Duodenal mucosa (tissue), 2 donors: ENCODE results near the gene NCOA7.

ENCODE experiments used
- H3K27ac ChIP-seq: one replicate; pipeline ENCODE4 v1.7.0; 2013; ENCODE audit warnings: low read depth, low read length
- H3K27me3 ChIP-seq, 2 donors: one replicate each; pipeline ENCODE4 v1.7.0; 2013; ENCODE audit warnings: low read length in 2 of 2, control low read depth in 1 of 2; ENCODE audit not compliant: insufficient read depth in 2 of 2, control insufficient read depth in 1 of 2
- H3K36me3 ChIP-seq, 2 donors: one replicate each; pipeline ENCODE4 v1.7.0; 2013; ENCODE audit warnings: low read length in 2 of 2, control low read depth in 1 of 2; ENCODE audit not compliant: insufficient read depth in 2 of 2, control insufficient read depth in 1 of 2
- H3K4me1 ChIP-seq, 2 donors: one replicate each; pipeline ENCODE4 v1.7.0; 2013; ENCODE audit warnings: low read length in 2 of 2, control low read depth in 1 of 2; ENCODE audit not compliant: insufficient read depth in 2 of 2, control insufficient read depth in 1 of 2
- H3K4me3 ChIP-seq, 2 donors: one replicate each; pipeline ENCODE4 v1.7.0; 2013; ENCODE audit warnings: low read length in 2 of 2, low read depth in 1 of 2
- H3K9ac ChIP-seq, 2 donors: one replicate each; pipeline ENCODE4 v1.7.0; 2013; ENCODE audit warnings: low read length in 2 of 2, low read depth in 1 of 2
- H3K9me3 ChIP-seq, 2 donors: one replicate each; pipeline ENCODE4 v1.7.0; 2013; ENCODE audit warnings: low read length in 2 of 2, control low read depth in 1 of 2; ENCODE audit not compliant: control insufficient read depth in 1 of 2

NCOA7 gene

GRCh38 chr6:125863023-125863422, 72.3 kb downstream of the NCOA7 start:
- no peak overlapping the region for H3K4me3 ChIP-seq
- H3K36me3 ChIP-seq, result no peaks in the 10 kb centered on the region
- H3K9ac ChIP-seq, result no peak overlapping the region
- H3K27me3 ChIP-seq, result no peaks in the 10 kb centered on the region
- no peaks in the 10 kb centered on the region for H3K4me1 ChIP-seq
- no peaks in the 10 kb centered on the region for H3K9me3 ChIP-seq
- H3K27ac ChIP-seq, result no peak overlapping the region

- H3K9me3 ChIP-seq, result no peaks in the 10 kb centered on the region
- H3K4me1 ChIP-seq, result no peaks in the 10 kb centered on the region
- H3K4me3 ChIP-seq, result no peak overlapping the region
- H3K36me3 ChIP-seq, result no peaks in the 10 kb centered on the region
- no peaks in the 10 kb centered on the region for H3K27me3 ChIP-seq
- H3K9ac ChIP-seq, result no peak overlapping the region
- no peak overlapping the region for H3K27ac ChIP-seq
Measured at GRCh38 chr6:125865015-125865414, 74.3 kb downstream of the NCOA7 start.

GRCh38 chr6:125866433-125866832, 75.7 kb downstream of the NCOA7 start:
- no peak overlapping the region for H3K9ac ChIP-seq
- no peak overlapping the region for H3K4me3 ChIP-seq
- no peak overlapping the region for H3K27ac ChIP-seq

GRCh38 chr6:125867483-125867942, 76.8 kb downstream of the NCOA7 start:
- Histone ChIP-seq H3K4me1 (peaks cover 0 to 4% of the 10 kb centered on the region in 2 donors), H3K9ac (no peak overlapping the region), H3K27ac (no peak overlapping the region), H3K27me3 (no peaks in the 10 kb centered on the region), H3K36me3 (no peaks in the 10 kb centered on the region), H3K9me3 (no peaks in the 10 kb centered on the region), H3K4me3 (no peak overlapping the region)

More at GRCh38 chr6:125866433-125866832, 75.7 kb downstream of the NCOA7 start:
- Histone ChIP-seq H3K4me1 (no peaks in the 10 kb centered on the region), H3K36me3 (no peaks in the 10 kb centered on the region), H3K27me3 (no peaks in the 10 kb centered on the region), H3K9me3 (no peaks in the 10 kb centered on the region)

- H3K27ac ChIP-seq, result no peak overlapping the region
- H3K9ac ChIP-seq, result no peak overlapping the region
- H3K9me3 ChIP-seq, result no peaks in the 10 kb centered on the region
Measured at GRCh38 chr6:125868252-125868651, 77.5 kb downstream of the NCOA7 start.

GRCh38 chr6:125868678-125869395, 78.1 kb downstream of the NCOA7 start:
- H3K27ac ChIP-seq, result no peak overlapping the region
- H3K27me3 ChIP-seq, result no peaks in the 10 kb centered on the region
- H3K9ac ChIP-seq, result no peak overlapping the region
- H3K36me3 ChIP-seq, result no peaks in the 10 kb centered on the region
- H3K9me3 ChIP-seq, result no peaks in the 10 kb centered on the region
- no peak overlapping the region for H3K4me3 ChIP-seq
- peaks cover 0 to 4% of the 10 kb centered on the region in 2 donors for H3K4me1 ChIP-seq

More at GRCh38 chr6:125868252-125868651, 77.5 kb downstream of the NCOA7 start:
- Histone ChIP-seq H3K4me3 (no peak overlapping the region), H3K36me3 (no peaks in the 10 kb centered on the region), H3K27me3 (no peaks in the 10 kb centered on the region), H3K4me1 (peaks cover 0 to 4% of the 10 kb centered on the region in 2 donors)

- H3K9me3 ChIP-seq, result no peaks in the 10 kb centered on the region
- H3K4me1 ChIP-seq, result peaks cover 0 to 4% of the 10 kb centered on the region in 2 donors
- H3K36me3 ChIP-seq, result no peaks in the 10 kb centered on the region
- no peak overlapping the region for H3K9ac ChIP-seq
- H3K4me3 ChIP-seq, result no peak overlapping the region
- no peaks in the 10 kb centered on the region for H3K27me3 ChIP-seq
- H3K27ac ChIP-seq, result no peak overlapping the region
Measured at GRCh38 chr6:125869427-125869826, 78.7 kb downstream of the NCOA7 start.

- no peak overlapping the region for H3K4me3 ChIP-seq
- no peak overlapping the region for H3K27ac ChIP-seq
- peaks cover 0 to 4% of the 10 kb centered on the region in 2 donors for H3K4me1 ChIP-seq
- peaks cover 0 to 12% of the 10 kb centered on the region in 2 donors for H3K36me3 ChIP-seq
- no peaks in the 10 kb centered on the region for H3K27me3 ChIP-seq
- no peak overlapping the region for H3K9ac ChIP-seq
- no peaks in the 10 kb centered on the region for H3K9me3 ChIP-seq
Measured at GRCh38 chr6:125871365-125871764, 80.6 kb downstream of the NCOA7 start.

- no peak overlapping the region for H3K9ac ChIP-seq
- H3K9me3 ChIP-seq, result no peaks in the 10 kb centered on the region
- H3K4me1 ChIP-seq, result peaks cover 0 to 4% of the 10 kb centered on the region in 2 donors
- no peak overlapping the region for H3K4me3 ChIP-seq
- no peaks in the 10 kb centered on the region for H3K27me3 ChIP-seq
- no peak overlapping the region for H3K27ac ChIP-seq
- H3K36me3 ChIP-seq, result peaks cover 0 to 12% of the 10 kb centered on the region in 2 donors
Measured at GRCh38 chr6:125872259-125872921, 81.6 kb downstream of the NCOA7 start.

- H3K9ac ChIP-seq, result no peak overlapping the region
- no peak overlapping the region for H3K27ac ChIP-seq
- H3K9me3 ChIP-seq, result no peaks in the 10 kb centered on the region
- peaks cover 18 to 52% of the 10 kb centered on the region in 2 donors for H3K36me3 ChIP-seq
- no peak overlapping the region for H3K4me3 ChIP-seq
- H3K4me1 ChIP-seq, result no peaks in the 10 kb centered on the region
- no peaks in the 10 kb centered on the region for H3K27me3 ChIP-seq
Measured at GRCh38 chr6:125882243-125882642, 91.5 kb downstream of the NCOA7 start.
